H9 (cell line): Measurements from ENCODE around the gene RAI1. TPM values are rescaled to one million over a fixed set of nuclear protein-coding genes. Genes with fewer than 3 reads are reported as not detected.

ENCODE experiments used
- DNase-seq: peaks from one replicate; pipeline ENCODE4 v3.0.0-alpha.2; 2017
- H2AFZ ChIP-seq: one replicate; pipeline ENCODE4 v1.6.1; 2013; ENCODE audit warnings: mild to moderate bottlenecking, low read length, control low read depth, moderate library complexity
- H2AK5ac ChIP-seq: 2 replicates; pipeline ENCODE4 v1.6.1; 2013; ENCODE audit warnings: low read length, control low read depth, mixed read lengths; ENCODE audit not compliant: insufficient read length
- H2BK120ac ChIP-seq: one replicate; pipeline ENCODE4 v1.6.1; 2013; ENCODE audit warnings: low read depth, mild to moderate bottlenecking, low read length, control low read depth, inconsistent platforms; ENCODE audit not compliant: poor library complexity, severe bottlenecking
- H2BK12ac ChIP-seq: 2 replicates; pipeline ENCODE4 v1.6.1; 2013; ENCODE audit warnings: low read length, control low read depth, mixed read lengths, low read depth; ENCODE audit not compliant: insufficient read length
- H2BK15ac ChIP-seq: 2 replicates; pipeline ENCODE4 v1.6.1; 2013; ENCODE audit warnings: low read depth, low read length, control low read depth
- H2BK20ac ChIP-seq: one replicate; pipeline ENCODE4 v1.6.1; 2013; ENCODE audit warnings: low read depth, mild to moderate bottlenecking, low read length, control low read depth, inconsistent platforms; ENCODE audit not compliant: poor library complexity, severe bottlenecking
- H2BK5ac ChIP-seq: 2 replicates; pipeline ENCODE4 v1.6.1; 2013; ENCODE audit warnings: low read length, control low read depth, mixed read lengths; ENCODE audit not compliant: insufficient read length
- H3K14ac ChIP-seq: 2 replicates; pipeline ENCODE4 v1.6.1; 2013; ENCODE audit warnings: low read length, control low read depth; ENCODE audit not compliant: insufficient read depth
- H3K18ac ChIP-seq: 2 replicates; pipeline ENCODE4 v1.6.1; 2013; ENCODE audit warnings: low read depth, mild to moderate bottlenecking, mixed read lengths, low read length, control low read depth; ENCODE audit not compliant: insufficient read length
- H3K23ac ChIP-seq: 2 replicates; pipeline ENCODE4 v1.6.1; 2013; ENCODE audit warnings: low read length, control low read depth, mixed read lengths, low read depth; ENCODE audit not compliant: insufficient read length
- H3K23me2 ChIP-seq: 2 replicates; pipeline ENCODE4 v1.6.1; 2013; ENCODE audit warnings: low read depth, mild to moderate bottlenecking, mixed read lengths, low read length, control low read depth; ENCODE audit not compliant: insufficient read length, poor library complexity, severe bottlenecking
- H3K27ac ChIP-seq: 2 replicates; pipeline ENCODE4 v1.5.1; 2013; ENCODE audit warnings: low read length, control low read depth, mixed read lengths, low read depth; ENCODE audit not compliant: insufficient read length
- H3K27me3 ChIP-seq: 2 replicates; pipeline ENCODE4 v1.6.1; 2013; ENCODE audit warnings: low read length, control low read depth, inconsistent platforms; ENCODE audit not compliant: insufficient read depth
- H3K4ac ChIP-seq: 2 replicates; pipeline ENCODE4 v1.6.1; 2013; ENCODE audit warnings: low read depth, mild to moderate bottlenecking, control low read depth, inconsistent platforms, low read length, moderate library complexity
- H3K4me1 ChIP-seq: 2 replicates; pipeline ENCODE4 v1.6.1; 2013; ENCODE audit warnings: low read length, control low read depth, inconsistent platforms; ENCODE audit not compliant: insufficient read depth
- H3K4me2 ChIP-seq: 2 replicates; pipeline ENCODE4 v1.6.1; 2013; ENCODE audit warnings: low read length, control low read depth, mixed read lengths; ENCODE audit not compliant: insufficient read length, insufficient read depth
- H3K56ac ChIP-seq: 2 replicates; pipeline ENCODE4 v1.6.1; 2013; ENCODE audit warnings: low read depth, mild to moderate bottlenecking, mixed read lengths, low read length, control low read depth; ENCODE audit not compliant: insufficient read length
- H3K79me1 ChIP-seq: 2 replicates; pipeline ENCODE4 v1.6.1; 2013; ENCODE audit warnings: low read depth, mild to moderate bottlenecking, moderate library complexity, low read length, control low read depth, inconsistent platforms; ENCODE audit not compliant: insufficient read depth, poor library complexity, severe bottlenecking
- H3K79me2 ChIP-seq: 2 replicates; pipeline ENCODE4 v1.6.1; 2013; ENCODE audit warnings: low read length, control low read depth, inconsistent platforms; ENCODE audit not compliant: insufficient read depth
- H3K9ac ChIP-seq: 2 replicates; pipeline ENCODE4 v1.6.1; 2013; ENCODE audit warnings: low read length, control low read depth, mixed read lengths; ENCODE audit not compliant: insufficient read length; ENCODE audit errors: extremely low read depth
- H3K9me3 ChIP-seq: one replicate; pipeline ENCODE4 v1.6.1; 2013; ENCODE audit warnings: low read depth, low read length, inconsistent platforms; ENCODE audit not compliant: control insufficient read depth
- H3T11ph ChIP-seq: one replicate; pipeline ENCODE4 v1.6.1; 2013; ENCODE audit warnings: mild to moderate bottlenecking, low read length, control low read depth, inconsistent platforms
- H4K20me1 ChIP-seq: one replicate; pipeline ENCODE4 v1.6.1; 2013; ENCODE audit not compliant: control insufficient read depth, insufficient read length, insufficient read depth
- H4K5ac ChIP-seq: 2 replicates; pipeline ENCODE4 v1.6.1; 2013; ENCODE audit warnings: low read depth, mild to moderate bottlenecking, mixed read lengths, low read length, control low read depth; ENCODE audit not compliant: insufficient read length
- H4K8ac ChIP-seq: replicated peaks from 2 replicates; pipeline ENCODE4 v1.6.1; 2013; ENCODE audit warnings: low read length, control low read depth, mixed read lengths, low read depth; ENCODE audit not compliant: insufficient read length
- H4K91ac ChIP-seq: 2 replicates; pipeline ENCODE4 v1.6.1; 2013; ENCODE audit warnings: low read depth, mild to moderate bottlenecking, moderate library complexity, mixed read lengths, low read length, control low read depth; ENCODE audit not compliant: insufficient read length
- H3K27ac Mint-ChIP-seq, 3 experiments: 2 replicates in 2 of 3; 3 replicates in 1 of 3; pipeline ENCODE4 v1.8.0; 2020 to 2021; ENCODE audit warnings: mixed read lengths in 3 of 3, mild to moderate bottlenecking in 1 of 3, moderate library complexity in 1 of 3
- H3K27me3 Mint-ChIP-seq: 2 replicates; pipeline ENCODE4 v1.8.0; 2021; ENCODE audit warnings: low read depth, mild to moderate bottlenecking, moderate library complexity, mixed read lengths
- H3K36me3 Mint-ChIP-seq, 3 experiments: 2 replicates in 2 of 3; 3 replicates in 1 of 3; pipeline ENCODE4 v1.8.0; 2020 to 2021; ENCODE audit warnings: low read depth in 3 of 3, mixed read lengths in 3 of 3; ENCODE audit not compliant: insufficient read depth in 1 of 3
- H3K4me1 Mint-ChIP-seq, 2 experiments: 2 replicates each; pipeline ENCODE4 v1.8.0; 2020; ENCODE audit warnings: mixed read lengths in 2 of 2
- H3K4me3 Mint-ChIP-seq, 2 experiments: 2 replicates in 1 of 2; 3 replicates in 1 of 2; pipeline ENCODE4 v1.8.0; 2020 to 2021; ENCODE audit warnings: mild to moderate bottlenecking in 2 of 2, mixed read lengths in 2 of 2, moderate library complexity in 1 of 2
- H3K9me3 Mint-ChIP-seq, 2 experiments: 2 replicates in 1 of 2; 3 replicates in 1 of 2; pipeline ENCODE4 v1.8.0; 2020; ENCODE audit warnings: mild to moderate bottlenecking in 2 of 2, mixed read lengths in 2 of 2, moderate library complexity in 1 of 2
- CTCF ChIP-seq: fragments of 200-600 bp; sonication (generic); conservative IDR thresholded peaks from 3 replicates; pipeline ENCODE4 v1.8.0; 2021; ENCODE audit warnings: antibody characterized with exemption, mild to moderate bottlenecking
- WGBS: extraction: QIAGEN DNeasy Blood & Tissue Kit; methylation state at CpG from one replicate; pipeline ENCODE4 v1.1.7; 2013; ENCODE audit warnings: missing lambda C conversion rate, low lambda C conversion rate, mixed read lengths; ENCODE audit not compliant: insufficient read length; ENCODE audit errors: extremely low coverage; 5-methylcytosine and 5-hydroxymethylcytosine counted together
- total RNA-seq: library from RNA; stranded (reverse); gene quantifications from 2 replicates; pipeline ENCODE4 v1.2.1, GENCODE V29; 2021

Gene RAI1
- total RNA-seq, 1 experiment from 2014 or later = 1.5 TPM

- H4K5ac ChIP-seq = no peak overlapping the region
Measured at GRCh38 chr17:17845046-17845775, 164.0 kb downstream of the RAI1 start.

More at GRCh38 chr17:17845046-17845775, 164.0 kb downstream of the RAI1 start:
- Histone ChIP-seq H3K9me3 (no peaks in the 10 kb centered on the region), H3K18ac (no peak overlapping the region), H2AFZ (no peak overlapping the region), H2BK20ac (no peak overlapping the region), H3K23ac (no peak overlapping the region), H2BK120ac (no peak overlapping the region), H3K14ac (no peak overlapping the region), H2AK5ac (no peak overlapping the region), H2BK5ac (no peak overlapping the region), H3K79me2 (no peaks in the 10 kb centered on the region), H3K27ac (no peak overlapping the region), H3K4ac (no peak overlapping the region), H3K27me3 (no peaks in the 10 kb centered on the region), H4K8ac (no peak overlapping the region), H2BK12ac (no peak overlapping the region), H4K91ac (peak overlapping the region; percentile 6), H2BK15ac (no peak overlapping the region), H3K9ac (no peak overlapping the region), H3K79me1 (no peaks in the 10 kb centered on the region), H3K56ac (no peak overlapping the region), H3K4me2 (no peak overlapping the region), H3T11ph (no peak overlapping the region), H4K20me1 (no peaks in the 10 kb centered on the region), H3K23me2 (no peaks in the 10 kb centered on the region), H3K4me1 (peaks cover 12% of the 10 kb centered on the region)
- Mint-ChIP-seq H3K36me3 (peaks cover 0 to 2% (median 0%) of the 10 kb centered on the region in 3 experiments; a peak in 1 of 7 replicates), H3K4me3 (no peak overlapping the region), H3K4me1 (peaks cover 41 to 62% of the 10 kb centered on the region in 2 experiments), H3K9me3 (no peaks in the 10 kb centered on the region; a peak in 1 of 5 replicates), H3K27me3 (peaks cover 2% of the 10 kb centered on the region; the same call in 1 of the 2 replicates), H3K27ac (peak overlapping the region in 1 of 3 experiments; percentile 72; a peak in 1 of 7 replicates)
- no CpG with 5 or more reads among the region's 13 CpGs for WGBS
- no peak for DNase-seq
- TF ChIP-seq CTCF = no peak
